ENCODE results near the gene SLC39A11.
"Not testable (repeated sequence)": the region's sequence is repeated elsewhere in the genome, so short reads cannot be mapped to it uniquely, and the experiment has no call there.

SLC39A11 gene

DNA sequence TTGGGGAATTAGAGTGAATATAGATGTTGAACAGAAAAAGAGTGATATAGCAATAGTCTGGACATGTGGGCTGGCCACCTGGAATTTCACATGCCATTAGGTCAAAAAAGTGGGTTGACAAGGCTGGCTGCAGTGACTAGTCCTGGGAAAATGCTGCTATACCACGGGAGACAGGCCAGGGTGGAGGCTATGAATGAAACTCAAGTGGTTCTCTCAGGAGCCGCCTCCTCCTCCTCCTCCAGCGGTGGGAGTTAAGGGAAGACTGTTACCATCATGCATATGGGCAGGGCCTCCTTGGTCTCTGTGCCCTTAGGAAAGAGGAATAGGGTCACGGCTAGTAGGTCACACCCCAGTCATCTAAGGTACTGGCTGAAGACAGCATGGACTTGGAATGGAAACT, 448.0 kb downstream of the SLC39A11 start:
- no peak for DNase-seq (ENCODE audit: low read depth in 1 of 2, low spot score in 1 of 2)
- no peak for TF ChIP-seq JUND (IDR thresholded peaks at IDR 0.05; ENCODE audit: low read depth)
- in situ Hi-C loops (cut with HindIII; ENCODE audit: low pct_unique_long_range_greater_than_20kb, low sequenced_read_pairs): no loop called here

DNA sequence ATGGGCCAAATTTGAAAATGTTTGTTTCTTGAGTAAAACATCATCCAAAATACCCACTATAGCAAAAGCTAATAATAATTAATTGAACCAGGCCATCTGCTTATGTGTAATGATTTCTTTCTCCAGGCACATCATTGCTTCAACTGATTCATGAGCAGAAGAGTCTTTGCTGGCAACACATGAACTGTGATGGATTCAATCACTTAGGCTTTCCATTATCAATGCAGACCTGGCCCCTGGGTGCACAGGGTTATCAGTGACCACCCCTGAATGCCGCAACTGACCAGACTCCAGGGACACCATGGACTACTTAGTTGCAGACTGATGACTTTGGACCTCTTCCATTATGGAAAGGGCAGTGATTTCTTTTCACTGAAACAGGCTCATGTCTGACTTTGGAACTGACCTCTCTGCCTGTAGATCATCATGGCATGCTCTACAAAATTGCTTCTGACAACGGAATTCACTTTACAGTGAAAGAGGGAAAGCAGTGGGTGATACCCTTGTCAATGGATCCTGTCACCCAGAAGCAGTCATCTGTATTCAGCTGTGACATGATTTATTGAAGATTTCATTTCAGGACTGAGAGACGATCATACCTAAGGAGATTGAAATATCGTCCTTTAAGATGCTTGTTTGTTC, 448.8 kb downstream of the SLC39A11 start:
- TF ChIP-seq JUND (IDR thresholded peaks at IDR 0.05; ENCODE audit: low read depth): no peak
- DNase-seq (ENCODE audit: low read depth in 1 of 2, low spot score in 1 of 2): no peak
- in situ Hi-C loops (cut with HindIII; ENCODE audit: low pct_unique_long_range_greater_than_20kb, low sequenced_read_pairs): no loop called here

DNA sequence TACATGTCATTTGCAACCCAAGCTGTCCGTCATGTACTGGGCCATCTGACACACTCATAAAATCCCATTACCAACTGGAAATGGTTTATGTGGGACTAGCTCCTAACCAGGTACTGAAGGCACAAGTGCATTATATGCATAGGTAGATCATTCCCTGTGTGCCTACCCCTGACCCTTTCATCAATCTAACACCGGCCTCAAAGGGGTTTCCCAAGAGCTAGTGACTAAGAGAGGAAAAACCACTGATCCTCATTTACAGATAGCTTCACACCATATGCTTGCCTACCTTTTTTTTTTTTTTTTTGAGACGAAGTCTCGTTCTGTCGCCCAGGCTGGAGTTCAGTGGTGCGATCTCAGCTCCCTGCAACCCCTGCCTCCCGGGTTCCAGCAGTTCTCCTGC, 449.8 kb downstream of the SLC39A11 start:
- TF ChIP-seq JUND (IDR thresholded peaks at IDR 0.05; ENCODE audit: low read depth): no peak
- no peak for DNase-seq (ENCODE audit: low read depth in 1 of 2, low spot score in 1 of 2)
- in situ Hi-C loops (cut with HindIII; ENCODE audit: low pct_unique_long_range_greater_than_20kb, low sequenced_read_pairs): no loop called here

DNA sequence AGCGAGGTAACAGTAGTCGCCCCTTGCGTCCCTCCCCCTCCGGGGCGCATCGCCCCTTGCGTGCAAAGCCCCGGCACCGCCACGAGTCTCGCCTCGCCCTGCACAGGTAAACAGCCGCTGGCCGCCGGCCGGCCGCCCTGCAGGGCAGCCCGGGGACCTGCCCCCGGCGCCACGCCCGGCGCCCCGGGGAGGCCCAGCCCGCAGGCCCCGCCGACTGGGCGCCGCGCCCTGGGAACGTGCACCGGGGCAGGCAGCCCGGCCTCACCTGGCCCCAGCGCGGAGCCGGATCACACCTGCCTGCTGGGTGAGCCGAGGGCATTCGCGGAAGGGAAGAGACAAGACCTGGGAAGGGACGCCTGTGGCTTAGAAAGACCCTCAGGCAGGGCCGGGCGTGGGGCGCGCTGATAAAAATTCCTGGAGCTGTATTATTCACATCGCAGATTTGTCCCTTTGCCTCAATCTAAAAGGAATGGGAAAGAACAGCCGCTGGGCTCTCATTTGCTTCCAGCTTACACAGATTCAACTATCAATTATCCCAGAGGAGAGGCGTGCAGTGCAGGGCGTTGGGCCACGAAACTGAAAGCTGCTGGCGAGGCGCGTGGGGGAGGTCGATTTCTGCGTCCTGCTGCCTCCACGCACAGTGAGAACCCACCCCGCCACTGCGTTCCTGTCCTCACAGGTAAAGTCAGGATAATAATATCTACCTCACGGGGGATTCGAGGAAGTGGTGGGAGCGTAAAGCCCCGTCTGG, 451.9 kb downstream of the SLC39A11 start:
- no peak for TF ChIP-seq JUND (IDR thresholded peaks at IDR 0.05; ENCODE audit: low read depth)
- DNase-seq (ENCODE audit: low read depth in 1 of 2, low spot score in 1 of 2): no peak
- in situ Hi-C loops (cut with HindIII; ENCODE audit: low pct_unique_long_range_greater_than_20kb, low sequenced_read_pairs): no loop called here

DNA sequence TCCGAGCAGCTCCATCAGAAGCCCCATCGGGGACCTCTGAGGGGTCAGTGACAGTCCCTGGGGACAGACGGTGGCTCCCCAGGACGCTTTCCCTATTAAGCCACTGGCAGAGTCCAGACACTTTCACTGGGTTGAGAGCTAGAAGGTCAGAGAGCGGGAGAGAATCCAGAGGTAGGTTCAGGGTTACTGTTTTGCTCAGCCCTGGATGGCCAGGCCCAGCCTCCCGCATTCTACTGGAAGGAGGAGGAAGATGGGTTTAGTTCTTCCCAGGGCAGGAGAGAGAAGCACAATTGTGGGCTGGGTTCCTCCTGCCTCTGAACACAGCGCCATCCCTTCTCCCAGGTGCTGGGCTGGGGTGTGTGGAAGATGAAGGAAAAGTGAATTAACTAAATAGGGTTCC, 452.8 kb downstream of the SLC39A11 start:
- in situ Hi-C loops (cut with HindIII; ENCODE audit: low pct_unique_long_range_greater_than_20kb, low sequenced_read_pairs): no loop called here

DNA sequence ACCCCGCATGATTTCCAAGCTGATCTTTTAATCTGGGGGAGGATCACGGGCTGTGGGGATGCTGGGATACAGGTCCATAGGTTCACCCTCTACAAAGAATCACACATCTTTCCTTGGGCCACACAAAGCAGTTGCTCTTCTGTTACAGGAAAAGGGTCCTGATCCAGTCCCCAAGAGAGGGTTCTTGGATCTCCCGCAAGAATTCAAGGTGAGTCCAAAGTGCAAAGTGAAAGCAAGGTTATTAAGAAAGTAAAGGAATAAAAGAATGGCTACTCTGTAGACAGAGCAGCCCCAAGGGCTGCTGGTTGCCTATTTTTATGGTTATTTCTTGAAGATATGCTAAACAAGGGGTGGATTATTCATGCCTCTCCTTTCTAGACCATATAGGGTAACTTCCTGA, 453.6 kb downstream of the SLC39A11 start:
- in situ Hi-C loops (cut with HindIII; ENCODE audit: low pct_unique_long_range_greater_than_20kb, low sequenced_read_pairs); DNase-seq (ENCODE audit: low read depth in 1 of 2, low spot score in 1 of 2): not testable (repeated sequence)

More for the DNA sequence above, 452.8 kb downstream of the SLC39A11 start:
- no peak for DNase-seq (ENCODE audit: low read depth in 1 of 2, low spot score in 1 of 2)
- TF ChIP-seq JUND (IDR thresholded peaks at IDR 0.05; ENCODE audit: low read depth): no peak

DNA sequence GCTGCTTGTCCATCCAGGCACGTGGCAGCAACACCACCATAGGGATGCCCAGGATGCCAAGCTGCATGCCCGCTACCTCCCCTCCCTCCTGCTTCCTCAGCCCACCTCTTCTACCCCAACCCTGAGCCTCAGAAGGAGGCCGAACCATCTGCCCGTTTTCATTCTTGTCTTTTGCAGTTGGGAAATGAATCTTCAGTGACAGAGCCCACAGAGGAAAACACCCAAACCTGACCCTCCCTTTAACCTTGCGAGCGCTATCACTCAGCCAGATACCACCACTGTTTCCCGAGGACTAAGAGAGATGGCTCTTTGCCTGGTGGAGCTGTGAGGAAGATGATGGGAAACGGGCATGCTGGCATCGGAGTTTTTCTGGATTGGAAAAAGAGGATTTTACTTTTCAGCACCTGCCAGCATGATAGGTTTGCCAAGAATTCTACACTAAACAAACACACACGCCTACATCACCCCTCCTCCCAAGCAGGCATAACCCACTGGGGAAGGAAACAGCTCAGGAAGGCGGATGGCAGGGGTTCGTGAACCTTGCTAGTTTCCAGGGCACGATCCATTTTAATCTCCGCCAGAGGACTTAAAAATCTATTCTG, 457.4 kb downstream of the SLC39A11 start:
- in situ Hi-C loops (cut with HindIII; ENCODE audit: low pct_unique_long_range_greater_than_20kb, low sequenced_read_pairs): no loop called here
- DNase-seq (ENCODE audit: low read depth in 1 of 2, low spot score in 1 of 2): peak; percentile 58 to 64
- TF ChIP-seq JUND (IDR thresholded peaks at IDR 0.05; ENCODE audit: low read depth): no peak

DNA sequence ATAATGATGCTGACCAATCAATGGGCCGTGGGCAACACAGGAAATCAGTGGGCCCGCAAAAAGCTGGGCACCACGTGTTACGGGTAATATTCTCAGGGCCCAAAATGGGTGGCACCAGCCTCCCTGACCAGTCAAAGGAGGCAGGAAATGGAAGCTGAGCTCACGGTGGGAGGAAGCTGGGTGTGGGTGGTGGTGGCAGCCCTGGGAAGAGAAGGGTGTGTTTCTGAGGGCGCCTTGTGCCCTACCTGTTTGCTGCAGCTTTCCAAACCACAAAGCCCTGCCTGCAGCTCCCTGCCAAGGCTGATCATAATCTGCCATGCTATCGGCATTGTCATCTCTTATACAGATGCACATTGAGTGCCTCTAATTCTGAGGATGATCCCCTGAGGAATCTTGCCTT, 457.9 kb downstream of the SLC39A11 start:
- TF ChIP-seq JUND (IDR thresholded peaks at IDR 0.05; ENCODE audit: low read depth): no peak
- in situ Hi-C loops (cut with HindIII; ENCODE audit: low pct_unique_long_range_greater_than_20kb, low sequenced_read_pairs): no loop called here
- DNase-seq (ENCODE audit: low read depth in 1 of 2, low spot score in 1 of 2): peak in 1 of 2 experiments; percentile 77

DNA sequence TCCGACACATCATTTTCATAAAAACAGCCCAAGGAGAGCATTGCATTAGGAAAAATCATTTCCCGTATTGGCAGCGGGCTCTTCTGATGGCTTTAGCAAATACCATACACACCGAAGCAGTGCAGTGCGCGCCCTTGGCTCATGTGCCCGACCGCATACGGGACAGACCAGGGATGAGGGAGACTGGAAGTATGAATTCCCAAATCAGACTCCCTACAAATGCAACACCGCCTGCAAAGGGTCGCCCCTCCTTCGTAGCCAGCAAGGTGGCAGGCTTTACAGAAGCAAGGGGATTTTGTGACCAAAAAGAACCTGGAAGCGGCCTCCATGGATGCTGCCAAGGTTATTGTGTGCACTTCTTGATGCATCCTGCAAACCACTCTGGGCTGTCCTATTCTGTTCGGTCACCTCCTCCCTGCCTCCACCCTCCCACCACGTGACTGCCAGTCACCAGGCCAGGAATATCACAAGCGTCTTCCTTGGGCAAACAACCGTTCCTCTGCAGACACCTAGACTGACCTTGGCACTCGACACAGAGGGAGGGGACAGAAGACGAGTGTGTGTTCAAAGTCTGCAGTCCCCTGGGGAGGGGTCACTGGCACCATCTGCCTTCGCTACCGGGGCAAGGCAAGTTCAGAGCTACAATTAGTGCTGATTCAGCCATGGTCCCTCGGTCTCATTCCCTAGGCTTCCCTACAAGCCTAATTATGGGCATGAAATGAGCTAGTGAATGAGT, 460.4 kb downstream of the SLC39A11 start:
- in situ Hi-C loops (cut with HindIII; ENCODE audit: low pct_unique_long_range_greater_than_20kb, low sequenced_read_pairs): no loop called here
- DNase-seq (ENCODE audit: low read depth in 1 of 2, low spot score in 1 of 2): peak in 1 of 2 experiments; percentile 59

DNA sequence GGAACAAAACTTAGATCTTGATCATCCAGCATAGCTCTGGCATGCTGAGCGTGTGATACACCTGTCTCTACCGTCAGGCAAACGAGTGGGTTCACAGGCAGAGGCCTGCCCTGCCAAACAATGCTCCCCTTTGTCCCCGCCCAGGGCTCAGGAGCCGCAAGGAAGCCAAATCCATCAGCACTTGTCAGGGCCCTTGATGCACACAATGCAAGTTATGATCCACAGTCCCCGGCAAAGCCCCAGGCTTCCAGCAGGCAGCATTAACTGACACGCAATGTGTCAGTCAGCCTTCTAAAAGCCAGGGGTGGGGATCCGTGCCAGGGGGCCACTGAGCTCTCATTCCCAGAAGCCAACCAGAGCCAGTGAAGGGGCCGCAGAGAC, 460.9 kb downstream of the SLC39A11 start:
- peak in 1 of 2 experiments; percentile 51 for DNase-seq (ENCODE audit: low read depth in 1 of 2, low spot score in 1 of 2)
- no peak for TF ChIP-seq JUND (IDR thresholded peaks at IDR 0.05; ENCODE audit: low read depth)

More for the DNA sequence above, 460.4 kb downstream of the SLC39A11 start:
- no peak for TF ChIP-seq JUND (IDR thresholded peaks at IDR 0.05; ENCODE audit: low read depth)

DNA sequence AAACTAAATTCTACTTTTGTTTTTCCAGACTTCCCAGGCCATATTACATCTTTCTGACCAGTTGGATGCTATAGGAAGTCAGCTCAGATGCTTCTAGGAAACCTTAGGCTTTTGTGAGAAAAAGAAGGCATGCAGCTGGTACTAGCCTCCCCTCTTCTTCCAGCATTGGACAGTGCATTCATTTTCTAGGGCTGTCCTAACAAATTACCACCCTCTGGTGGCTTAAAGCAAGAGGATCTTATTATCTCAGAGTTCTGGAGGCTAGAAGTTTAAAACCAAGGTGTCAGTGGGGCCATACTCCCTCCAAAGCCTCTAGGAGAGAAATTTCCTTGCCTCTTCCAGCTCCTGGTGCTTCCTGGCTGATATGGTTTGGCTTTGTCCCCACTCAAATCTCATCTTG, 467.8 kb downstream of the SLC39A11 start:
- in situ Hi-C loops (cut with HindIII; ENCODE audit: low pct_unique_long_range_greater_than_20kb, low sequenced_read_pairs): no loop called here
- no peak for DNase-seq (ENCODE audit: low read depth in 1 of 2, low spot score in 1 of 2)
- TF ChIP-seq JUND (IDR thresholded peaks at IDR 0.05; ENCODE audit: low read depth): no peak

More for the DNA sequence above, 460.9 kb downstream of the SLC39A11 start:
- in situ Hi-C loops (cut with HindIII; ENCODE audit: low pct_unique_long_range_greater_than_20kb, low sequenced_read_pairs): no loop called here

DNA sequence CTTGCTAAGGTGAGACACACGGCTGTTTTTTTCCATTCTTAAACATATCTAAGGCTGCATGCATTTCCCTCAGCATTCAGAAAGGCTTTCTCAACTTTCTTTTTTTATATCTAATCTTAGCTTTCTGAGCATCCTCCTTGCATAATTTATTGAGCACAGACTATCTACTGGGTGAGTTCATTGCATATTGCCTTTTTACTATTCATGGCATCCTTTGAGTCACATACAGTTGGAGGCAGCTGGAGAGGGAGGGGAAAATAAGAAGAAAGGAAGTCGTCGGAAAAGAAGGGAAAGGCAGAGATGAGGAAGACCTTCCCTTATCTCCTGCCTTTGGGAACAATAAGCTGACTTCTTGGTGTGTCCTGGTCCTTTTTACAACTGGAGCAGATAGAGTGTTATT, 468.3 kb downstream of the SLC39A11 start:
- in situ Hi-C loops (cut with HindIII; ENCODE audit: low pct_unique_long_range_greater_than_20kb, low sequenced_read_pairs): no loop called here
- DNase-seq (ENCODE audit: low read depth in 1 of 2, low spot score in 1 of 2): no peak
- no peak for TF ChIP-seq JUND (IDR thresholded peaks at IDR 0.05; ENCODE audit: low read depth)

Measured in T47D (cell line).